ENCODE measurements around the gene NR2F1. TPM values are rescaled to one million over a fixed set of nuclear protein-coding genes. Genes with fewer than 3 reads are reported as not detected.
A peak's percentile ranks its signal among the peaks of the same experiment; 100 is the strongest.

Gene NR2F1
- total RNA-seq, 6 experiments from 2014 or later: 21.1 to 27.5 (median 23.6) TPM

GRCh38 chr5:93600409-93601070 lies 17.5 kb downstream of the NR2F1 start:
- Mint-ChIP-seq H3K27ac (no peak overlapping the region), H3K9me3 (peaks cover 5% of the 10 kb centered on the region; the same call in 1 of the 2 replicates), H3K4me3 (no peak overlapping the region), H3K4me1 (ENCODE audit: low read depth) (peaks cover 18% of the 10 kb centered on the region; the same call in 1 of the 2 replicates), H3K27me3 (ENCODE audit: insufficient read depth) (peaks cover 15% of the 10 kb centered on the region), H3K36me3 (ENCODE audit: low read depth) (peaks cover 8% of the 10 kb centered on the region)
- no peak for DNase-seq
- no peak for TF ChIP-seq CTCF (IDR thresholded peaks at IDR 0.05)

- Mint-ChIP-seq H3K9me3 (peaks cover under 1% of the 10 kb centered on the region; the same call in 1 of the 2 replicates), H3K4me3 (no peak overlapping the region), H3K36me3 (ENCODE audit: low read depth) (peaks cover under 1% of the 10 kb centered on the region), H3K27ac (no peak overlapping the region), H3K27me3 (ENCODE audit: insufficient read depth) (peaks cover 13% of the 10 kb centered on the region), H3K4me1 (ENCODE audit: low read depth) (peaks cover 21% of the 10 kb centered on the region; the same call in 1 of the 2 replicates)
- TF ChIP-seq CTCF (IDR thresholded peaks at IDR 0.05): no peak
- DNase-seq: no peak
Observed at GRCh38 chr5:93601071-93601801, 18.2 kb downstream of the NR2F1 start.

GRCh38 chr5:93601802-93602155 lies 18.8 kb downstream of the NR2F1 start:
- TF ChIP-seq CTCF (IDR thresholded peaks at IDR 0.05): no peak
- Mint-ChIP-seq H3K27me3 (ENCODE audit: insufficient read depth) (peaks cover 13% of the 10 kb centered on the region), H3K36me3 (ENCODE audit: low read depth) (no peaks in the 10 kb centered on the region), H3K9me3 (no peaks in the 10 kb centered on the region), H3K27ac (no peak overlapping the region), H3K4me3 (no peak overlapping the region), H3K4me1 (ENCODE audit: low read depth) (peaks cover 26% of the 10 kb centered on the region)
- DNase-seq: no peak

GRCh38 chr5:93602241-93603077 lies 19.4 kb downstream of the NR2F1 start:
- no peak for TF ChIP-seq CTCF (IDR thresholded peaks at IDR 0.05)
- no peak overlapping the region for H3K4me3 Mint-ChIP-seq
- H3K4me1 Mint-ChIP-seq (ENCODE audit: low read depth): peaks cover 33% of the 10 kb centered on the region
- H3K36me3 Mint-ChIP-seq (ENCODE audit: low read depth): no peaks in the 10 kb centered on the region
- no peak overlapping the region for H3K27ac Mint-ChIP-seq
- no peak for DNase-seq
- no peaks in the 10 kb centered on the region for H3K9me3 Mint-ChIP-seq
- H3K27me3 Mint-ChIP-seq (ENCODE audit: insufficient read depth): peaks cover 13% of the 10 kb centered on the region

- Mint-ChIP-seq H3K27me3 (ENCODE audit: insufficient read depth) (peaks cover 17% of the 10 kb centered on the region), H3K9me3 (no peaks in the 10 kb centered on the region), H3K27ac (no peak overlapping the region), H3K36me3 (ENCODE audit: low read depth) (no peaks in the 10 kb centered on the region), H3K4me3 (peak overlapping the region; percentile 54; the same call in 1 of the 2 replicates), H3K4me1 (ENCODE audit: low read depth) (peaks cover 41% of the 10 kb centered on the region)
- TF ChIP-seq CTCF (IDR thresholded peaks at IDR 0.05): no peak
- no peak for DNase-seq
Observed at GRCh38 chr5:93603078-93603792, 20.2 kb downstream of the NR2F1 start.

All from HFFc6 (cell line).